Epithelial cell of esophagus (primary cell): ENCODE measurements around the gene CACNB4.

ENCODE experiments used
- DNase-seq: peaks from one replicate; pipeline ENCODE4 v3.0.0; 2010; ENCODE audit warnings: low read depth
- H3K4me3 ChIP-seq: 2 replicates; pipeline ENCODE4 v1.5.1; 2011; ENCODE audit warnings: mild to moderate bottlenecking, low read length, control low read depth
- CTCF ChIP-seq: IDR thresholded peaks from 2 replicates; pipeline ENCODE4 v1.5.1; 2011; ENCODE audit warnings: low read depth, mild to moderate bottlenecking, low read length, control low read depth, inconsistent platforms; ENCODE audit not compliant: insufficient read depth; ENCODE audit errors: missing control alignments

Gene CACNB4

DNA sequence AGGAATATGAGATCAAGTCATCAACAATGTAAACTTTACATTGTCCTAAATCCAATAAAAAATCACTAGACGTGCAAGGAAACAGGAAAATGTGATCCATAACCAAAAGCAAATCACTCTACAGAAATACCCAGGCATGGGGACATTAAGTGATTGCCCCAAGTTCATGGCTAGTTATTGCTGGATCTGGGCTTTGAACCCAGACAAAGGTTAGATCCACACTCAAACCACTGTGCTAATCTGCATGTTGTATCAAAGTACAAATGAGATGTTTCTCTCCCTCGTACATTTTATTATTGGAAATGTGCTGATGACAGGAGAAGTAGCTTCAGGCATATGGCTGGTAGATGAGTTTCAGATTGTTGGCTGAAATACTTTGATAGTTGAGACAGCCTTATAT is 267.9 kb downstream of the CACNB4 start:
- H3K4me3 ChIP-seq: no peak overlapping the region
- TF ChIP-seq CTCF: no peak
- DNase-seq: no peak

DNA sequence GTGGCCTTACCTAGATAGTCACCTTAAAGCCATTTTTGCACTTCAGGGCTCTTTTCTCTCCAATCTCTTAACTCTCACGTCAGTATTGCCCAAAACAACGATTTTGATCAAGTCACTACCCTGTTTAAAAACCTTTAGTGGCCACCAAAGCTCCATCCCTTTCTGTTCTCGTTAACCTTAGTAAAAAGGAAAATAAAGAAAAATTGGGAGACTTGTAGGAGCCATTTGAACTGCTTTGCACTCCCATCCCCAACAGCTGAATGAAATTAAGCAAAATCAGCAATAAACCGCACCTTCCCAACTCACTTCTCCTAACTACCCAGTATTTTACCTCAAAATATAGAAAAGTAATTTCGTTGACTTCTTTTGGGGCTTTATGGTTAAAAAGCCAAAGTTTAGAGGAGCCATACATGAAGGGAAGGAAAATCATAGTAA is 269.9 kb downstream of the CACNB4 start:
- DNase-seq: no peak
- TF ChIP-seq CTCF: no peak
- H3K4me3 ChIP-seq: peak overlapping the region; percentile 99

- peak within 1 kb of the TSS; percentile 99 for H3K4me3 ChIP-seq
Measured at GRCh38 chr2:151828143-151828889, 270.5 kb downstream of the CACNB4 start, which contains the start of gene ARL5A. ARL5A (minus strand) TSS chr2:151828421; CDS start chr2:151828176, 245 bp downstream.

GRCh38 chr2:151827564-151828142 is 271.2 kb downstream of the CACNB4 start:
- H3K4me3 ChIP-seq: peak overlapping the region; percentile 99
- TF ChIP-seq CTCF: no peak
- DNase-seq: peak; percentile 26

More at GRCh38 chr2:151828143-151828889, 270.5 kb downstream of the CACNB4 start, which contains the start of gene ARL5A:
- TF ChIP-seq CTCF: no peak
- DNase-seq: peak; percentile 96

DNA sequence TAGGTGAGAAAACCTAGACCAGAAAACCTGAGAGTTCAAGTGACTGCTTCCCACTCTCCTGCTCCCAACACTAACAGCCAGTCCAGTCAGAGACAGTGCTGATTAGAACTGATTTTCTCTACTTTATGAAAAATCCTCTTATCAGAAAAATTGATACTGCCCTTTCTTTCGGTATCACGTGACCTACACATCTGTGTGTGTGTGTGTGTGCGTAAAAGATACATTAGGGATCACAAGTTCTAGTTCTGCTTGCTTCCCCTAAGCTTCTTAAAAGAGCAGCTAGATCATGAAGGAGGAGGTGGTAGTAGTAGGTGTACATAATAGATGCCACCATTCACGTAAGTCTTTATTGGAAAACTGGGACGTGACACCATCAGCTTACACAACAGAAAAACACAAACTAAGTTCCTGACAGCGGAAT is 272.1 kb downstream of the CACNB4 start:
- no peak for TF ChIP-seq CTCF
- peak overlapping the region; percentile 99 for H3K4me3 ChIP-seq
- peak; percentile 34 for DNase-seq

DNA sequence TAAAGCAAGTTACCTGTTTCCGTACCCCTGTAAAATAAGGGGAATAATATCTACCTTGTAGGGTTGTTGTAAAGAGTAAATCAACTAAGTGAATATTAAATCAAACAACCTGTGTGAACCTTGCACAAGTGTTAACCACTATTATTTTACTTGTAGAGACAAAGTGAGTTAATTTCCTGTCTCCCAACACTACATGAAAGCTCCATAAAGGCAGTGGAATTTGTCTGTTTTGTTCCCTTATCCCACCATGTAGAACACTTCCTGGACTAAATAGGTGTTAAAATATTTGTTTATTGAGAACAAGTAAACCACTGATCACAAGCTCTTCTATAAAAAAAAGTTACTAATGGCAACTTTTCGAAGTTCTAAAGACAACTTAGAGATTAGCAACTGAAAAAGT is 274.0 kb downstream of the CACNB4 start:
- no peak overlapping the region for H3K4me3 ChIP-seq
- DNase-seq: no peak
- TF ChIP-seq CTCF: no peak
